ENCODE measurements around the gene APOBEC3B.
"Not testable (repeated sequence)": the region's sequence is repeated elsewhere in the genome, so short reads cannot be mapped to it uniquely, and the experiment has no call there.

APOBEC3B gene

GRCh38 chr22:39037071-39037470 is 54.9 kb downstream of the APOBEC3B start:
- DNase-seq, result not testable (repeated sequence)

- DNase-seq, result no peak
These were observed 57.4 kb downstream of the APOBEC3B start for GRCh38 chr22:39039306-39040126.

- DNase-seq, result not testable (repeated sequence)
These were observed 58.0 kb downstream of the APOBEC3B start for GRCh38 chr22:39040155-39040537.

- DNase-seq, result peak; percentile 82
These were observed 58.6 kb downstream of the APOBEC3B start, which contains the start of gene APOBEC3F for GRCh38 chr22:39040538-39041296. TSS of gene APOBEC3F (plus strand) at chr22:39040864. CDS start at chr22:39040961, 97 bp downstream.

GRCh38 chr22:39041908-39042307 is 59.8 kb downstream of the APOBEC3B start:
- no peak for DNase-seq
